ENCODE measurements around the gene ZNF423.

Gene ZNF423

DNA sequence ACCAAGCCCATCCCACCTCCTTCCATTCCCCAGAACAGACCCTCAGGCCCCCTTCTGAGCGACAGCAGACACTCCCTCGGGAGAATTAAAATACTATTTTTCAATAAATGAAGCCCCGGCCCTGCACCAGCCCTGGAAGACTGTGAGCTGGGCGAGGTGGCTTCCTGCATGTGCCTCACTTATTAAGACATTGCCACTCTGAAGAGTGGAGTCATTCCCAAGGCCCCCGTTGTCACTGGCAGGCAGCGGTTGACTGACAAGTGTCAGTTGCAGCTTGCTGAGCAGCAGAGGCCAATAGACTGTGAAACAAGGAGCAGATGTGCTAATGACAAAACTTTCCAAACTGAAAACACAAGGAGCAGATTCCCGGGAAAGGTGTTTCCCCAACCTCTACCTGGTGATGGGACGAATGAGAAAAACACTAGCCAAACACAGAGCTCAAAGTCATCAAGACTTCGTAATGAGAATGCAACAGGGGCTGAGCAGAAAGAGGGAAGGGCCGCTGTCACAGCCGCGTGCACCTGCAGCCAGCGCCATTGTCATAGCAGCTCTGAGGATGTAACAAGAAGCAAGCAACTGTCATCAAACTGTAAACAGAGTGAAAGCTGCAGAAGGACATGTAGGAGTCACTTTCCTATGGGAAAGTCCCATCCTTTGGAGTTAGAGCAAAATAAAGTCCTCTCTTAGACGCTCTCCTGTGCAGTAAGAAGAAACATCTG is 250.2 kb downstream of the ZNF423 start:
- TF ChIP-seq EZH2phosphoT487 (IDR thresholded peaks at IDR 0.05; ENCODE audit: borderline replicate concordance, low read length) (no peak), CTCF (IDR thresholded peaks at IDR 0.05; ENCODE audit: low read depth, low read length, poor library complexity, severe bottlenecking) (no peak)
- Histone ChIP-seq H3K27me3 (ENCODE audit: control insufficient read depth, low read length) (no peaks in the 10 kb centered on the region; the same call in 1 of the 2 replicates), H3K9me2 (replicated peaks; ENCODE audit: control insufficient read depth, low read length) (no peaks in the 10 kb centered on the region), H3K79me2 (ENCODE audit: control insufficient read depth, low read length) (no peaks in the 10 kb centered on the region), H3K9me3 (ENCODE audit: control insufficient read depth, insufficient read depth, low read length) (no peaks in the 10 kb centered on the region), H3K4me2 (ENCODE audit: low read length) (no peak overlapping the region), H3F3A (ENCODE audit: control insufficient read depth, insufficient read depth) (no peaks in the 10 kb centered on the region), H3K4me3 (ENCODE audit: low read length) (no peak overlapping the region), H3K27ac (ENCODE audit: low read depth, low read length) (no peak overlapping the region), H3K4me1 (ENCODE audit: control insufficient read depth, low read length) (no peaks in the 10 kb centered on the region), H3K36me3 (ENCODE audit: control insufficient read depth, low read length) (no peaks in the 10 kb centered on the region), H4K20me1 (ENCODE audit: control insufficient read depth, insufficient read depth, low read depth, low read length) (no peaks in the 10 kb centered on the region)

- H3F3A ChIP-seq (ENCODE audit: control insufficient read depth, insufficient read depth), result no peaks in the 10 kb centered on the region
These were observed 251.3 kb downstream of the ZNF423 start for GRCh38 chr16:49604602-49605001.

DNA sequence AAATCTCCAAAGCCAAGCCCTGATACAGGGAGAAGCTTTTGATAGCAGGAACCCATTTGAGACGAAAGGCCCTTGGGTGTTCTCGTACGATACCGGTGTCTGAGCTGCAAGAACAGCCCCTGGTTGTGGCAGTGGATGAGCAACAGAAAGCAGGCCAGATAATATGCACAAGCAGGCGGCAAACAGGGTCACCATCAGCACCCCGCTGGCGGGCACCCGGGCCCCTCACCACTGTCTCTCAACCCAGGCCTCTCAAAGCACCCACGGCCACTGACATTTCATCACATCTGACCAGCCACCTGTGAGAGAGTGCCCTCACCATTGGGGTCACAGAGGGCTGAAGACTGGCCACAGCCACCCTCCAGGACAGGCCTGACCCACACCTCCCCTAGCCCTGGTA is 252.0 kb downstream of the ZNF423 start:
- Histone ChIP-seq H3F3A (ENCODE audit: control insufficient read depth, insufficient read depth) (no peaks in the 10 kb centered on the region), H3K36me3 (ENCODE audit: control insufficient read depth, low read length) (no peaks in the 10 kb centered on the region), H3K4me2 (ENCODE audit: low read length) (no peak overlapping the region), H3K9me3 (ENCODE audit: control insufficient read depth, insufficient read depth, low read length) (no peaks in the 10 kb centered on the region), H3K79me2 (ENCODE audit: control insufficient read depth, low read length) (no peaks in the 10 kb centered on the region), H3K27me3 (ENCODE audit: control insufficient read depth, low read length) (no peaks in the 10 kb centered on the region), H3K4me3 (ENCODE audit: low read length) (no peak overlapping the region), H3K9me2 (replicated peaks; ENCODE audit: control insufficient read depth, low read length) (no peaks in the 10 kb centered on the region), H4K20me1 (ENCODE audit: control insufficient read depth, insufficient read depth, low read depth, low read length) (no peaks in the 10 kb centered on the region), H3K4me1 (ENCODE audit: control insufficient read depth, low read length) (no peaks in the 10 kb centered on the region), H3K27ac (ENCODE audit: low read depth, low read length) (no peak overlapping the region)
- TF ChIP-seq EZH2phosphoT487 (IDR thresholded peaks at IDR 0.05; ENCODE audit: borderline replicate concordance, low read length), result no peak
- no peak for TF ChIP-seq CTCF (IDR thresholded peaks at IDR 0.05; ENCODE audit: low read depth, low read length, poor library complexity, severe bottlenecking)

More at GRCh38 chr16:49604602-49605001, 251.3 kb downstream of the ZNF423 start:
- H4K20me1 ChIP-seq (ENCODE audit: control insufficient read depth, insufficient read depth, low read depth, low read length), result no peaks in the 10 kb centered on the region
- H3K4me3 ChIP-seq (ENCODE audit: low read length), result no peak overlapping the region
- no peaks in the 10 kb centered on the region for H3K4me1 ChIP-seq (ENCODE audit: control insufficient read depth, low read length)
- no peak overlapping the region for H3K4me2 ChIP-seq (ENCODE audit: low read length)
- H3K79me2 ChIP-seq (ENCODE audit: control insufficient read depth, low read length), result no peaks in the 10 kb centered on the region
- no peaks in the 10 kb centered on the region for H3K36me3 ChIP-seq (ENCODE audit: control insufficient read depth, low read length)
- TF ChIP-seq CTCF (IDR thresholded peaks at IDR 0.05; ENCODE audit: low read depth, low read length, poor library complexity, severe bottlenecking), result no peak
- no peak for TF ChIP-seq EZH2phosphoT487 (IDR thresholded peaks at IDR 0.05; ENCODE audit: borderline replicate concordance, low read length)
- no peaks in the 10 kb centered on the region for H3K27me3 ChIP-seq (ENCODE audit: control insufficient read depth, low read length)
- H3K27ac ChIP-seq (ENCODE audit: low read depth, low read length), result no peak overlapping the region
- H3K9me2 ChIP-seq (replicated peaks; ENCODE audit: control insufficient read depth, low read length), result no peaks in the 10 kb centered on the region
- H3K9me3 ChIP-seq (ENCODE audit: control insufficient read depth, insufficient read depth, low read length), result no peaks in the 10 kb centered on the region

All from DOHH2 (cell line).